ENCODE data around the gene TMEM150B.

TMEM150B gene

DNA sequence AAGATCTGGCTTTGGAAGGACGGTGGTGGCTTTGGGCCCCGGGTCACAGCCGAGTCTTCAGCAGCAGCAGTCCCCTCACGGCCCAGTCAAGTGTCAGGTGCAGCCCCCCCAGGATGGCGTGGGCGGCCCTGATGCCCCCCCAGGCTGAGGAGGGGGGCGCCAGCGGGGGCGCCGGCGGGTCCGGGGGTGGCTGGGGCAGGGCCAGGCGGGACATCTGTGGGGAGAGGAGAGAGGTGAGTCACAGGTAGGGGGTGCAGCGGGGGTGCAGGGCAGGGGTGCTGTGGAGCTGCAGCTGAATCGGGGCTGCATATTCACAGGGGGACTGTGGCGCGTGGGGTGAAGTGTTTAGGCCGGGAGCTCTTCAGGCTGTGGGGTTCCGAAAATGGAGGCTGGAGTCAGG is 40.8 kb upstream of the TMEM150B start:
- FAIRE-seq (no peak), DNase-seq (ENCODE audit: insufficient read length) (no peak)
- TF ChIP-seq POLR2AphosphoS5 (IDR thresholded peaks at IDR 0.05; ENCODE audit: low read depth, low read length), result no peak

DNA sequence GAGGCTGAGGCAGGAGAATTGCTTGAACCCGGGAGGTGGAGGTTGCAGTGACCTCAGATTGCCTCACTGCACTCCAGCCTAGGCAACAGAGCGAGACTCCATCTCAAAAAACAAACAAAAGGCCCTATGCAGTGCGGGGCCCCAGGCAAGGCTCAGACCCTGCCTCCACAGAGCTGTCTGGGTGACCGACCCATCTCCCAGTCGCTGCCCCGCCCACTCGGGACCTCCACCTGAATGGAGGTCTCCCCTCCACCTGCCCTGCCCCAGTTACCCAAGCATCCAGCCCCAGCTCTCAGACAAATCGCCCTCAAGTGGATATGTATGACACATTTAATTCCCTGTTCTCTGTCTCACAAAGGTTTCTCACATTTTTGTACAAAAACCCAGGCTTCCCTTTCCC is 40.1 kb upstream of the TMEM150B start:
- DNase-seq (ENCODE audit: insufficient read length) (no peak), FAIRE-seq (no peak)
- TF ChIP-seq POLR2AphosphoS5 (IDR thresholded peaks at IDR 0.05; ENCODE audit: low read depth, low read length) (no peak), POLR2A (IDR thresholded peaks at IDR 0.05; ENCODE audit: low read depth, low read length) (no peak), TAF1 (IDR thresholded peaks at IDR 0.05; ENCODE audit: borderline replicate concordance, low read depth, low read length) (no peak)

DNA sequence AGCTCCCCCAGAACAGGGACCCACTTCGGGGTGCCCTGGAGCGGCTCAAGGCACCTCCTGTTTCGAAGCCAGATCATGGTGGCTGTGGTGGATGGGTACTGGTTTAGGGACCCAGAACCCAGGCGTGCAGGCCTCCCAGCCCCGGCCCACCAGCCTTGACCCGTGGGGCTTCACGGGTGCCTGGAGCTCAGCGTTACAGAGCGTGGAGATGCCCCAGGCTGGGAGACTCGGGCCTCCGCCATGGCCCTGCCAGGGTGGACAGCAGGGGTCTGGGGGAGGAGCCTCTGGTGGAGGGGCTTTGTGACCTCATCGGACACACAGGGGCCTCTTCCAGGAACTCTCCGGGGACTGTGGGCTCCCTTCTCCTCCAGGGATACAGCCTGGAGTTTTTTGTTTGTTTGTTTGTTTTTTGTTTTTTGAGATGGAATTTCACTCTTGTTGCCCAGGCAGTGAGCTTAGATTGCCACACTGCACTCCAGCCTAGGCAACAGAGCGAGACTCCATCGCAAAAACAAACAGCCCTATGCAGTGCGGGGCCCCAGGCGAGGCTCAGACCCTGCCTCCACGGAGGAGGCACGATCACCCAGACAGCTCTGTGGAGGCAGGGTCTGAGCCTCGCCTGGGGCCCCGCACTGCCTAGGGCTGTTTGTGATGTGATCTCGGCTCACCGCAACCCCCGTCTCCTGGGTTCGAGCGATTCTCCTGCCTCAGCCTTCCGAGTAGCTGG is 38.0 kb upstream of the TMEM150B start, which contains the start of gene GARIN5B:
TSS of gene GARIN5B (minus strand) at position 271 of the 727 bp plus-strand sequence. CDS start at position 77, 194 bp downstream.
- FAIRE-seq, result no peak
- no peak for DNase-seq (ENCODE audit: insufficient read length)
- no peak for TF ChIP-seq TAF1 (IDR thresholded peaks at IDR 0.05; ENCODE audit: borderline replicate concordance, low read depth, low read length)
- TF ChIP-seq POLR2A (IDR thresholded peaks at IDR 0.05; ENCODE audit: low read depth, low read length), result no peak
- TF ChIP-seq POLR2AphosphoS5 (IDR thresholded peaks at IDR 0.05; ENCODE audit: low read depth, low read length), result no peak

GRCh38 chr19:55362174-55362989 is 37.2 kb upstream of the TMEM150B start:
- TF ChIP-seq TAF1 (IDR thresholded peaks at IDR 0.05; ENCODE audit: borderline replicate concordance, low read depth, low read length) (no peak), POLR2A (IDR thresholded peaks at IDR 0.05; ENCODE audit: low read depth, low read length) (no peak), POLR2AphosphoS5 (IDR thresholded peaks at IDR 0.05; ENCODE audit: low read depth, low read length) (no peak)
- FAIRE-seq (no peak), DNase-seq (ENCODE audit: insufficient read length) (no peak)

DNA sequence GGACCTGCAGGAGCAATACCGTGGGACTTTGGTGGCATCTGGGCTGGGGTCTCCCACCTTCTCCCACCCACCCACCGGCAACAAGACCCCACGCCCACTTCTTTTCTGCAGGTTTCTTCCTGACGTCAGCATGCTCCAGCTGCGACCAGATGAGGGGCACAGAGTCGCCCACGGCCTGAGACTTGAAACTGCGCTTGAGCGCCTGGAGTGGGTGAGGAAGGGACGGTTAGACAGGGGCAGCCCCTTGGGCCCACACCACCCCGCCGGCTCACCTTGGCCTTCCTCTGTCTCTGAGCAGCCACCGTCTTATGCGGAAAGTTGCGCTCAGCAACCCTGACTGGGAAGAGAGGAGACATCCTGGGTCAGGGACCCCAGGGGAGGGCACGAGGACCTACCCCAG is 35.8 kb upstream of the TMEM150B start:
- FAIRE-seq (no peak), DNase-seq (ENCODE audit: insufficient read length) (no peak)
- TF ChIP-seq TAF1 (IDR thresholded peaks at IDR 0.05; ENCODE audit: borderline replicate concordance, low read depth, low read length) (no peak), POLR2AphosphoS5 (IDR thresholded peaks at IDR 0.05; ENCODE audit: low read depth, low read length) (no peak), POLR2A (IDR thresholded peaks at IDR 0.05; ENCODE audit: low read depth, low read length) (no peak)

DNA sequence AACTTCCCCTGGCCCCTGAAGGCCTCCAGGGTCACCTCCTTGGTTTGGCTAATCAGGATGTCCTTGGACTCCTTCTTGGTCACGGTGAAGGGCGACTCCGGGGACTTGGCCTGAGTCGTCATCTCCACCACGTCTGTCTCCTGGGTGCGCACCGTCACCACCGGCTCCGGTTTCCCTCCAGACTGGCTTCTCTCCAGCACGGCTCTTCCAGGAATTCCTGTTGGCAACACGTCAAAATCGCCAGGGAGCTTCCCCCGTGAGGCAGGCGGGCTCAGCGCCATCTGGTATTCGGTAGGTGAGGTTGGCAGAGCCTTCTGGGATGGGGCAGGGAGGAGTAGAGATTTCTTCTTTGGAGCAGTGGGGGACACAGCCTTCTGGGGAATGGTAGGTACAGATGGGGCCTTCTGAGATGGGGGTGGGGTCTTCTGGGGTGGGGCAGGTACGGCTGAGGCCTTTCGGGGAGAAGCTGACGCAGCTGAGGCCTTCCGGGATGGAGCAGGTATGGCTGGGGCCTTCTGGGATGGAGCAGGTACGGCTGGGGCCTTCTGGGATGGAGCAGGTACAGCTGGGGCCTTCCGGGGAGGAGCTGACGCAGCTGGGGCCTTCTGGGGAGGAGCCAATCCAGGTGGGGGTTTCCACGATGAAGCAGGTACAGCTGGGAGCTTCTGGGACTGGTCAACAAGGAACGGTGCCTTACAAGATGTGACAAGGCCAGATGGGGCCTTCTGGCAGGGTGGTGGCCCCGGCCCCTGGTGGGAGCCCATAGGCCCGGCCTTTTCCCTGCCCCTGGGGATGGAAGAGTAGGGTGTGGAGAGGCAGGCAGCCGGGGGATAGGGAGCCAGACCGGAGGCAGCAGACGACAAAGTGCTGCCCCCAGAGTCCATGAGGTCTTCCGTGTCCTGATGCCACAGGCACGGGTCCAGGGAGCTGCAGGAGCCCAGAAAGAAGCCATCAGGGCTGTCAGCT is 34.1 kb upstream of the TMEM150B start:
- TF ChIP-seq TAF1 (IDR thresholded peaks at IDR 0.05; ENCODE audit: borderline replicate concordance, low read depth, low read length), result no peak
- no peak for TF ChIP-seq POLR2A (IDR thresholded peaks at IDR 0.05; ENCODE audit: low read depth, low read length)
- no peak for TF ChIP-seq POLR2AphosphoS5 (IDR thresholded peaks at IDR 0.05; ENCODE audit: low read depth, low read length)
- no peak for FAIRE-seq
- no peak for DNase-seq (ENCODE audit: insufficient read length)

GRCh38 chr19:55358493-55358892 is 33.4 kb upstream of the TMEM150B start:
- DNase-seq (ENCODE audit: insufficient read length), result no peak

DNA sequence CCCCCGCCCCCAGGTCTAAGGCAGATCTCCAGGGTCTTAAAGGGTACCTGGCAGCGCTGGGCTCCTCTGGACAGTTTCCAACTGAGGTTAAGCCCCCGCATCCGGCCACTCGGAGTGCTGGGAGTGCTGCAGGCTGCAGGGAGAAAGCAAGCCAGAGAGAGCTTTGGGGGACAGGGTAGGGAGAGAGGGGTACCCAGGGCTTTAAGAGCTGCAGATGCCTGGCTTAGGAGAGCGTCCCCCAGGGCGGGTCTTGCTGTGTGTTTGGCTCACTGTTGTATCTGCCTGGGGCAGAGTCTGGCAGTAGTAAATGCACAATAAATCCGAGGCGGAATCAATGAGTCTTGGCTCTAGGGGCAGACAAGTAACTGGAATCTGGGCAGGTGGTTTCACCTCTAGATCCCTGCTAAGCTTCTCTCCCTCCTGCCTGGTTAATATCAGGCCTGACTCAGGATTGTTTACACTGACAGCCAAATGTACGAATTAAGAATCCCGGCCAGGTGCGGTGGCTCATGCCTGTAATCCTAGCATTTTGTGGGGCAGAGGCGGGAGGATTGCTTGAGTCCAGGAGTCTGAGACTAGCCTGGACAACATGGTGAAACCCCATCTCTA is 30.2 kb upstream of the TMEM150B start:
- FAIRE-seq (no peak), DNase-seq (ENCODE audit: insufficient read length) (no peak)
- TF ChIP-seq POLR2A (IDR thresholded peaks at IDR 0.05; ENCODE audit: low read depth, low read length), result no peak
- TF ChIP-seq POLR2AphosphoS5 (IDR thresholded peaks at IDR 0.05; ENCODE audit: low read depth, low read length), result no peak
- TF ChIP-seq TAF1 (IDR thresholded peaks at IDR 0.05; ENCODE audit: borderline replicate concordance, low read depth, low read length), result no peak

More at GRCh38 chr19:55358493-55358892, 33.4 kb upstream of the TMEM150B start:
- TF ChIP-seq POLR2A (IDR thresholded peaks at IDR 0.05; ENCODE audit: low read depth, low read length) (no peak), TAF1 (IDR thresholded peaks at IDR 0.05; ENCODE audit: borderline replicate concordance, low read depth, low read length) (no peak), POLR2AphosphoS5 (IDR thresholded peaks at IDR 0.05; ENCODE audit: low read depth, low read length) (no peak)
- no peak for FAIRE-seq

- TF ChIP-seq POLR2AphosphoS5 (IDR thresholded peaks at IDR 0.05; ENCODE audit: low read depth, low read length) (no peak), POLR2A (IDR thresholded peaks at IDR 0.05; ENCODE audit: low read depth, low read length) (no peak)
- DNase-seq (ENCODE audit: insufficient read length) (no peak), FAIRE-seq (no peak)
These were observed 29.6 kb upstream of the TMEM150B start, which contains the start of gene COX6B2 for GRCh38 chr19:55354698-55355212. COX6B2 (minus strand) TSS chr19:55354719; CDS start chr19:55354521, 198 bp downstream.

- FAIRE-seq, result no peak
- peak; percentile 88 for DNase-seq (ENCODE audit: insufficient read length)
- TF ChIP-seq POLR2AphosphoS5 (IDR thresholded peaks at IDR 0.05; ENCODE audit: low read depth, low read length), result no peak
- no peak for TF ChIP-seq POLR2A (IDR thresholded peaks at IDR 0.05; ENCODE audit: low read depth, low read length)
- TF ChIP-seq TAF1 (IDR thresholded peaks at IDR 0.05; ENCODE audit: borderline replicate concordance, low read depth, low read length), result no peak
These were observed 28.9 kb upstream of the TMEM150B start for GRCh38 chr19:55353803-55354697.
